ENCODE data around the gene USP20.
"Not testable (repeated sequence)": the region's sequence is repeated elsewhere in the genome, so short reads cannot be mapped to it uniquely, and the experiment has no call there.

USP20 gene

DNA sequence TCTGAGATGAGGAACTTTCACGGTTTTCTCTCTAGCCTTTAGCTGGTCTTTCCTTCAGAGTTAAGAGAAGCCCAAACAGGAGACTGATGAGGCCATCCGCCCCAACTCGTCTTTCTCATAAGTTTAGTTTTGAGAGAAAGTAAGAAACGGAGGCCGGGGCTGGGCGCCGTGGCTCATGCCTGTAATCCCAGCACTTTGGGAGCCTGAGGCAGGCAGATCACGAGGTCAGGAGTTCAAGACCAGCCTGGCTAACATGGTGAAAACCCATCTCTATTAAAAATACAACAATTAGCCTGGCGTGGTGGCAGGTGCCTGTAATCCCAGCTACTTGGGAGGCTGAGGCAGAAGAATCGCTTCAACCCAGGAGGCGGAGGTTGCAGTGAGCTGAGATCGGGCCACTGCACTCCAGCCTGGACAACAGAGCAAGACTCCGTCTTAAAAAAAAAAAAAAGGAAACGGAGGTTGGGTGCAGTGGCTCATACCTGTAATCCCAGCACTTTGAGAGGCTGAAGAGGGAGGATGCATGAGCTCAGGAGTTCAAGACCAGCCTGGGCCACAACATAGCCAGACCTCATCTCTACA is 55.6 kb downstream of the USP20 start:
- not testable (repeated sequence) for DNase-seq

DNA sequence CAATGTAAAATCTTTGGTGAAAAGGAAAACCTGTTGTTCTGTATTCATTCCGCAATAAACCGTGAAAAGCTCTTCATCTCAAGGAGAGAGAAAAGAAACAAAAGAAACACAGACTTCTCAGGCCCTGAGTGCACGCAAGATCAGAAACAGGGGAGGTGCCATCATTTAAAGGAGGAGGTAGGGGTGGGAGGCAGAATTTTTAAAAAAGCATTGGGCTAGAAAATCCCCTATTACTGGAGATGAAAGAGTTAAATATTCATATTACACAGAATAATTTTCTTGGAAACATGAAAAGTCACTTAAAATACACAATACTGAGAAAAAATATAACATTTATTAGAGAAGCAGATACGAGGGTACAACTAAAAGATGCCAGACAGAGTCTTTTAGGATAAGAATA is 56.3 kb downstream of the USP20 start:
- DNase-seq = no peak

DNA sequence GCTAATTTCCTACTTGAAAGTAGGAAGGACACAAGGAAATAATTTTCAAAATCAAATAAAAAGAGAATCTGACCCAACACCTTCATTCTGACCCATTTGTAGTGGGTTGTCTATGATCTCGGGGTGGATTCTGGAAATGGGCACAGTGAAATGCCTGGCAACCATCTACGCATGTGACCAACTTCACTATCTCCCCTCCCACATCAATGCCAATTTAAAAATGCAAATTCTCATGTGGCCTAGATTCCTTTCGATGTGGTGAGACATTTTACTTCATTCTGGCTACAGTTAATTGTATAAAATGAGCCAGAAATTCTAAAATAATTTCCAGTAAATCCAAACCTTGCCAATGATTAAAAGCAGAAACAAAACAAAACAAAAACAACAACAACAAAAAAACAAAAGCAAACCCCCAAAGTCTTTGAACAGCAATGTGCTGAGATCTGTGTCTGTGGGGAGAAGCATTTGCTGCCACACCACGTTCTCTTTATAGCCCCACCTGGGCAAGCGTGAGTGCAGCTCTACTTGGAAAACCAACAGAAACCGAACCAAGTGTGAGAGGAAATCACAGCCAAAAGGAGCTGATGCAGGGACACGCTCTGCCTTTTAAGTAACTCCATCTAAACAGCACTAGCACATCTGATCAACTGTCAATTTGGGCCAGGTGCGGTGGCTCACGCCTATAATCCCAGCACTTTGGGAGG is 59.0 kb downstream of the USP20 start:
- DNase-seq = peak in 1 of 2 donors; percentile 32

- no peak for DNase-seq
Observed at GRCh38 chr9:129895376-129896268, 60.4 kb downstream of the USP20 start.

DNA sequence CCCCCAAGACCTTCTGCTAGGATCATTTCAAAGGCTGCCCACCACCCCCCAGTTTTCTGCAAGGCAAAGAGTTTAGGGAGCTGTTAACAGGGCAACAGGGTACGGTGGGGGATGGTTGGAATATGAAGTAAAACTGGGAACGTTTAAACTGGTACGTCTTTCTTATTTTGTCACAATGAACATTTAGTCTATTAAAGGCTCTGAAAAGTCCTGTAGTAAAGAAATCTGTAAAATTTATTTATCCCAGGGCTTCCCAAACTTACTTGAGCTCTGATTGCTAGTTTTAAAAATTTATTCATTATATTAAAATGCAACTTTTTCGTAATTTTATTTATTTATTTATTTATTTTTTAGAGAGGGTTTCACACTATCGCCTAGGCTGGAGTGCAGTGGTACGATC is 62.0 kb downstream of the USP20 start:
- DNase-seq = no peak

DNA sequence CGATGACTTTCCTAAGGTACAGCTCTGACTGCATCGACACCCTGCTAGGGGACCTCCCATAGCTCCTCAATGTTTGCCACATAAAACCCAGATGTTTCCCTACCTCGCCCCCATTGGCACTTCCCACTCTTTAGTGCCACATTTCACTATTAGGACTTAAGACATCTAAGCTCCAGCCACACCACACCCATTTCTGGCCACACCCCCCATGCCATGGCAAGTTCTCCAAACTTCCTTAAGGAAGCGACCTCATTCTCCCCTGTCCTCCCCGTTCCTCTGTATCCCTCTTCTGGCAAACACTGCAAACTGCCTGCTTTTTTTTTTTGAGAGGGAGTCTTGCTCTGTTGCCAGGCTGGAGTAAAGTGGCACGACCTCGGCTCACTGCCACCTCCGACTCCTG is 62.9 kb downstream of the USP20 start:
- DNase-seq = peak; percentile 79 to 92

DNA sequence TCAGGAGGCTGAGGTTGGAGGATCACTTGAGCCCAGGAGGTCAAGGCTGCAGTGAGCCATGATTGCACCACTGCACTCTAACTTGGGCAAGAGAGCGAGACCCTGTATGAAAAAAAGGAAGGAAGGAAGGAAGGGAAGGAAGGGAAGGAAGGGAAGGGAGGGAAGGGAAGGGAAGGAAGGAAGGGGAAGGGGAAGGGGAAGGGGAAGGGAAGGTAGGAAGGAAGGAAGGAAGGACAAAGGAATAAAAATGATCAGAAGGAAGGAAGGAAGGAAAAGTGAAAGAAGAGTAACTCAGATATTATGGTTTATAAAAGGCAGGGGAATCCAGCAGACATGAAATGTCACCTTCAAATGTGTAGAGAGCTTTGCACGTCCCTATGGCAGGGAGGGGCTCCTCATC is 64.4 kb downstream of the USP20 start:
- no peak for DNase-seq

- peak; percentile 20 to 45 for DNase-seq
Observed at GRCh38 chr9:129900263-129901027, 65.2 kb downstream of the USP20 start.

DNA sequence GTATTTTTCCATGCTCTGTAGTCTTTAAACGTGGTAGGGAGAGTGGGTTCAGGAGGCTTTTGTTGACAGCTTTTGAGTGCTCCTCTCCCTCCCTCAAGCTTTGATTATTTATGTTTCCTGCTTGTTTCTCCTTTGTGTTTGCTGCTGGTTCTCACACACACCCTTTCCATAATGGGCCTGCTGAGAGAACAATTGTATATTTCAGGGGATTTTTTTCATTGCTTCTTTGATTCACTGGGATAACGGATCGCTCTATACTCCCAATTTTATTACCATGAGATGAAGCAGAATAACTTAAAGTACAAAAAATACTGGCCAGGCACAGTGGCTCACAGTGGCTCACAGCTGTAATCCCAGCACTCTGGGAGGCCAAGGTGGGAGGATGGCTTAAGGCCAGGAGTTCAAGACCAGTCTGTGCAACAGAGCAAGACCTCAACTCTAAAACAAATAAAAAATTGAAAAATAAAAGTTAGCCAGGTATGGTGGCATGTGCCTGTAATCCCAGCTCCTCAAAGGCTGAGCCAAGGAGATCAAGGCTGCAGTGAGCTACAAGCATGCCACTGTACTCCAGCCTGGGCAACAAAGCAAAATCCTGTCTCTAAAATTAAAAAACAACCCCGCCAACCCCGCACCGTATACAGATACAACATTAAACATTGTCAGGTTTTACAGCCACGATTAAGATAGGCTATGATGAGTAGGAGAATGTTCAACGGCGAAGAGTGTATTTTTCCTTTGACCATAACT is 66.9 kb downstream of the USP20 start:
- no peak for DNase-seq

DNA sequence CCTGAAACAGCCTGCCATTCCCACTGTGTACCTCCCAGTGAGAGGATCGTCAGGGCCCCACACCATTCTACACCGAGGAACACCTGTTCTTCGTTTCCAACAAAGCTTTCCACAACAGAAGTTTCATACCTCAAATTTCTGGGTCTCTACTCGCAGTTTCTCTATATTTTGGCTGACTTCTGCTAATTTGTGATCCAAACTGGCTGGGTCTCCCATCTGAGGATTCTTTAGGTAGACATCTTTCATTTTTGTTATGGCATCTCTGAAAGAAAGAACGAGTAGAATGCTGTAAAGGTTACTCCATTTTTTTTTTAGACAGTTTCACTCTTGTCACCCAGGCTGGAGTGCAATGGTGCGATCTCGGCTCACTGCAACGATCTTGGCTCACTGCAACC is 67.5 kb downstream of the USP20 start:
- no peak for DNase-seq

DNA sequence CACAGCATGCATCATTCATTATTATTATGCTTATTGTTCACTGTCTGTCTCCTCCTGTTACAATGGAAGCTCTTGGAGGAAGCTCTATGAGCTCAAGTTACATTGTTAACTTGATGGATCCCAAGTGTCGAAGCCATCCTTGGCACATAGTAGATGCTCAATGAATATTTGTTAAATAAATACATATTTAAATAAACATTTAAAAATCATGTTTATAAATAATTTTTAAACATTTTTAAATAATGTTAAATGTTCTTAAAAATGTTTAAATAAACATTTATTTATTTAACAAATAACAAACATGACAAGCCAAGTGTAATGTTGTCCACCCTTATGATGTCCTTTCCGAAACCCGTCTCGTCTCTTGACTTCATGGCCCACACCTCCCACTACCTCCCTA is 69.5 kb downstream of the USP20 start:
- no peak for DNase-seq

DNA sequence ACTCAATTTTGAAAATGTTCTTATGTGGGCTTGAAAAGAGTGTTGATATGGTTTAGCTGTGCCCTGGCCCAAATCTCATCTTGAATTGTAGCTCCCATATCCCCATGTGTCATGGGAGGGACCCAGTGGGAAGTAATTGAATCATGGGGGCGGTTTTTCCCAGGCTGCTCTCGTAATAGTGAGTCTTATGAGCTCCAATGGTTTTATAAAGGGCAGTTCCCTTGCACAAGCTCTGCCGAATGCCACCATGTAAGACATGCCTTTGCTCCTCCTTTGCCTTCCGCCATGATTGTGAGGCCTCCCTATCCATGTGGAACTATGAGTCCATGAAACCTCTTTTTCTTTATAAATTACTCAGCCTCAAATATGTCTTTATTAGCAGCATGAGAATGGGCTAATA is 71.0 kb downstream of the USP20 start:
- DNase-seq = peak; percentile 64 to 75

DNA sequence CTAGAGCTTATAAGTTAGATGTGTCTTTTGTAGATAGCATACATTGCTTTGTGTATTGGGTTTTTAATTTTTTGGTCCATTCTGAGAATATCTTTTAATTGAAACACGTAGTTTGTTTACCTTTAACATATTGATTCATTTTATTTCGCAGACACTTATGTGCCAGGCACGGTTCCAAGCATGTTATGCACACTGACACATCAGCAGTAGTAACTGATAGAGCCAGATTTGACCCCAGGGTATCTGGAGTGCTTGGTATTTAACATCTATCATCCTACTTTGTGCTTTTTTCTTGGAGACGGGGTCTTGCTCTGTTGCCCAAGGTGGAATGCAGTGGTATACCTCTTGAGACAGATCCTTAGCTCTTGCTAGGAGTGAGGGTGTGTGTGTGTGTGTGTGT is 71.9 kb downstream of the USP20 start:
- no peak for DNase-seq

GRCh38 chr9:129908906-129909305 is 73.6 kb downstream of the USP20 start:
- DNase-seq = no peak

DNA sequence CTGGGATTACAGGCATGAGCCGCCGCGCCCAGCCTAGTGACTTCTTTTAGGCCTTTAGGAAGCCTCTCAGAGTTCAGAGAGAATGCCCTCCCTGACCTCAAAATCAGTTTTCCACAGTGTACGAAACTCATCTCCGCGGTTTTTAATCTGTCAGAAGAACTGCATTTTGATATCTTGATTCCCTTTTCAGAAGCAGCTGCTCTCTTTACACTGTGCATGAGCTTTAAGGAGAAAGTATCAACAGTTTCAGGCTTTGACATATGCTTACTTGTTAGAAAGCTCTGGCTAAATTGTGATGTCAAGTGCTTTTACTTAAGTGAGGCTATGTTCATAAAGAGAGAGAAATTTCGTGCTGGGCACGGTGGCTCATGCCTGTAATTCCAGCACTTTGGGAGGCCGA is 74.6 kb downstream of the USP20 start:
- DNase-seq = no peak

DNA sequence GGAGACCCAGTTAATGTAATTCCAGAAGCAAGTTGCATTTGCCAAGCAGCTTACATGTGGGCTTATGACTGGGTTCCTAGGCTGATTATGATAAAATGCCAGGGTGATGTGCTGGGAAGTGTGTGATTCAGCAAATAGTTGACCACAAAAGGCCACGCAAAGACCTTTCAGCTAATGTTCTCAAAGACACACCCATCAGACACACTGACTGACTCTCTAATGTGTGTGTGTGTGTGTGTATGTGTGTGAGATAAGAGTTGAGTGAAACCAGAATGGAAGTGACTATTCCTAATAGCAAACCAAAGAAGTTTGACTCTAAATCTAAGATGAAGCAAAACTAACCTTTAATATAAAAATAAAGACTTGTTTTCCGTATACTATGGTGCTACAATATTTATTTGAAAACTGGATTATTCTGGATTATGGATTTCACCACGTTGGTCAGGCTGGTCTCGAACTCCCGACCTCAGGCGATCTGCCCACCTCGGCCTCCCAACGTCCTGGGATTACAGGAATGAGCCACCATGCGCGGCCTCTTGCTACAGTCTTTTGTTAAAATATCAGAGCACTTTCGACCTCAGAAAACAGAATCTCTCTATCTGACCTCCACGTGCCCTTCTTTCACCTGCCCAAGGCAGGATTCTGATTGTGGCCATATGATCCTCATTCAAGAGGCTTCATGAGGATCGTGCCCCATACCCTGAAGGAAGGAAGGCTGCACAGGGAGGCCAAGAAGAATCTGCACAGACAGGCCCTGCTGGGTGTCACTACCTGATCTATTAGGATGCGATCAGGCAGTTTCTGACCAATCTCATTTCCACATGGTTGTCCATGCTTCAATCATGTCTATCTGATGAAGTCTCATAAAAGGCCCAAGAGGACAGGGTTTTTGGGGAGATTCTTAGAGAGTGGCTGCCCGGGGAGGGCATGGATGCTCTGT is 75.6 kb downstream of the USP20 start:
- peak; percentile 44 to 64 for DNase-seq

DNA sequence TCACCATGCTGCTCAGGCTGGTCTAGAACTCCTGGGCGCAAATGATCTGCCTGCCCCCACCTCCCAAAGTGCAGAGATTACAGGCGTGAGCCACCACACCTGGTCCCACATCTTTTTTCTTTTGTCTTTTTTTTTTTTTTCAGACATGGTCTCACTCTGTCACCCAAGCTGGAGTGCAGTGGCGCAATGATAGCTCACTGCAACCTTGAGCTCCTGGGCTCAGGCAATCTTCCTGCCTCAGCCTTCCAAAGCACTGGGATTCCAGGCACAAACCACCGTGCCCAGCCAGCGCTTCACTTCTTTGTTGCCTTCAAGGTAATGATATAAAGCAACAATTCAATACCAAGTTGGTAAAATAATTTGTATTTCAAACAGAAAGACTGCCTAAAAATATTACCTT is 78.8 kb downstream of the USP20 start:
- no peak for DNase-seq

DNA sequence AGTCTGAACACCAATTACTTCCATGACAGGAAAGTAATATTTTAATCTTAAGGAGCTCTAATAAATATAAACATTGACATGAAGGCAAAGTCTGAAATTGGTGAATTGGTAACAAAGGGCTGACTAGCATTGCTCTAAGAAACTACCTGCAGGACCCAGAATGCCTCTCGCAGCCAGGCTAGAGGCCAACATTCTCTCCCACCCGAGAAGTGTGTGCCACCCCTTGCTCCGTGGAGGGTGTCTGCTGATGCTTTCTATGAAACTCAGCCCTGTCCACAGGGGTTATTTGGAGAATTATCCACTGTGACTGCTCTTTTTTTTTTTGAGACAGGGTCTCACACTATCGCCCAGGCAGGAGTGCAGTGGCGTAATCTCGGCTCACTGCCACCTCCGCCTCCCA is 81.4 kb downstream of the USP20 start:
- DNase-seq = no peak

GRCh38 chr9:129918296-129918950 is 83.2 kb downstream of the USP20 start:
- no peak for DNase-seq

- peak in 1 of 2 donors; percentile 27 for DNase-seq
Observed at GRCh38 chr9:129919277-129919676, 84.0 kb downstream of the USP20 start.

GRCh38 chr9:129919841-129920240 is 84.6 kb downstream of the USP20 start:
- DNase-seq = peak; percentile 70 to 72
